H9 (cell line): ENCODE data around the gene MNAT1. TPM values are rescaled to one million over a fixed set of nuclear protein-coding genes. Genes with fewer than 3 reads are reported as not detected.

ENCODE experiments used
- DNase-seq: peaks from one replicate; pipeline ENCODE4 v3.0.0-alpha.2; 2017
- H2AFZ ChIP-seq: one replicate; pipeline ENCODE4 v1.6.1; 2013; ENCODE audit warnings: mild to moderate bottlenecking, low read length, control low read depth, moderate library complexity
- H2AK5ac ChIP-seq: 2 replicates; pipeline ENCODE4 v1.6.1; 2013; ENCODE audit warnings: low read length, control low read depth, mixed read lengths; ENCODE audit not compliant: insufficient read length
- H2BK120ac ChIP-seq: one replicate; pipeline ENCODE4 v1.6.1; 2013; ENCODE audit warnings: low read depth, mild to moderate bottlenecking, low read length, control low read depth, inconsistent platforms; ENCODE audit not compliant: poor library complexity, severe bottlenecking
- H2BK12ac ChIP-seq: 2 replicates; pipeline ENCODE4 v1.6.1; 2013; ENCODE audit warnings: low read length, control low read depth, mixed read lengths, low read depth; ENCODE audit not compliant: insufficient read length
- H2BK15ac ChIP-seq: 2 replicates; pipeline ENCODE4 v1.6.1; 2013; ENCODE audit warnings: low read depth, low read length, control low read depth
- H2BK20ac ChIP-seq: one replicate; pipeline ENCODE4 v1.6.1; 2013; ENCODE audit warnings: low read depth, mild to moderate bottlenecking, low read length, control low read depth, inconsistent platforms; ENCODE audit not compliant: poor library complexity, severe bottlenecking
- H2BK5ac ChIP-seq: 2 replicates; pipeline ENCODE4 v1.6.1; 2013; ENCODE audit warnings: low read length, control low read depth, mixed read lengths; ENCODE audit not compliant: insufficient read length
- H3K14ac ChIP-seq: 2 replicates; pipeline ENCODE4 v1.6.1; 2013; ENCODE audit warnings: low read length, control low read depth; ENCODE audit not compliant: insufficient read depth
- H3K18ac ChIP-seq: 2 replicates; pipeline ENCODE4 v1.6.1; 2013; ENCODE audit warnings: low read depth, mild to moderate bottlenecking, mixed read lengths, low read length, control low read depth; ENCODE audit not compliant: insufficient read length
- H3K23ac ChIP-seq: 2 replicates; pipeline ENCODE4 v1.6.1; 2013; ENCODE audit warnings: low read length, control low read depth, mixed read lengths, low read depth; ENCODE audit not compliant: insufficient read length
- H3K23me2 ChIP-seq: 2 replicates; pipeline ENCODE4 v1.6.1; 2013; ENCODE audit warnings: low read depth, mild to moderate bottlenecking, mixed read lengths, low read length, control low read depth; ENCODE audit not compliant: insufficient read length, poor library complexity, severe bottlenecking
- H3K27ac ChIP-seq: 2 replicates; pipeline ENCODE4 v1.5.1; 2013; ENCODE audit warnings: low read length, control low read depth, mixed read lengths, low read depth; ENCODE audit not compliant: insufficient read length
- H3K27me3 ChIP-seq: 2 replicates; pipeline ENCODE4 v1.6.1; 2013; ENCODE audit warnings: low read length, control low read depth, inconsistent platforms; ENCODE audit not compliant: insufficient read depth
- H3K4ac ChIP-seq: 2 replicates; pipeline ENCODE4 v1.6.1; 2013; ENCODE audit warnings: low read depth, mild to moderate bottlenecking, control low read depth, inconsistent platforms, low read length, moderate library complexity
- H3K4me1 ChIP-seq: 2 replicates; pipeline ENCODE4 v1.6.1; 2013; ENCODE audit warnings: low read length, control low read depth, inconsistent platforms; ENCODE audit not compliant: insufficient read depth
- H3K4me2 ChIP-seq: 2 replicates; pipeline ENCODE4 v1.6.1; 2013; ENCODE audit warnings: low read length, control low read depth, mixed read lengths; ENCODE audit not compliant: insufficient read length, insufficient read depth
- H3K56ac ChIP-seq: 2 replicates; pipeline ENCODE4 v1.6.1; 2013; ENCODE audit warnings: low read depth, mild to moderate bottlenecking, mixed read lengths, low read length, control low read depth; ENCODE audit not compliant: insufficient read length
- H3K79me1 ChIP-seq: 2 replicates; pipeline ENCODE4 v1.6.1; 2013; ENCODE audit warnings: low read depth, mild to moderate bottlenecking, moderate library complexity, low read length, control low read depth, inconsistent platforms; ENCODE audit not compliant: insufficient read depth, poor library complexity, severe bottlenecking
- H3K79me2 ChIP-seq: 2 replicates; pipeline ENCODE4 v1.6.1; 2013; ENCODE audit warnings: low read length, control low read depth, inconsistent platforms; ENCODE audit not compliant: insufficient read depth
- H3K9ac ChIP-seq: 2 replicates; pipeline ENCODE4 v1.6.1; 2013; ENCODE audit warnings: low read length, control low read depth, mixed read lengths; ENCODE audit not compliant: insufficient read length; ENCODE audit errors: extremely low read depth
- H3K9me3 ChIP-seq: one replicate; pipeline ENCODE4 v1.6.1; 2013; ENCODE audit warnings: low read depth, low read length, inconsistent platforms; ENCODE audit not compliant: control insufficient read depth
- H3T11ph ChIP-seq: one replicate; pipeline ENCODE4 v1.6.1; 2013; ENCODE audit warnings: mild to moderate bottlenecking, low read length, control low read depth, inconsistent platforms
- H4K20me1 ChIP-seq: one replicate; pipeline ENCODE4 v1.6.1; 2013; ENCODE audit not compliant: control insufficient read depth, insufficient read length, insufficient read depth
- H4K5ac ChIP-seq: 2 replicates; pipeline ENCODE4 v1.6.1; 2013; ENCODE audit warnings: low read depth, mild to moderate bottlenecking, mixed read lengths, low read length, control low read depth; ENCODE audit not compliant: insufficient read length
- H4K8ac ChIP-seq: replicated peaks from 2 replicates; pipeline ENCODE4 v1.6.1; 2013; ENCODE audit warnings: low read length, control low read depth, mixed read lengths, low read depth; ENCODE audit not compliant: insufficient read length
- H4K91ac ChIP-seq: 2 replicates; pipeline ENCODE4 v1.6.1; 2013; ENCODE audit warnings: low read depth, mild to moderate bottlenecking, moderate library complexity, mixed read lengths, low read length, control low read depth; ENCODE audit not compliant: insufficient read length
- H3K27ac Mint-ChIP-seq, 3 experiments: 2 replicates in 2 of 3; 3 replicates in 1 of 3; pipeline ENCODE4 v1.8.0; 2020 to 2021; ENCODE audit warnings: mixed read lengths in 3 of 3, mild to moderate bottlenecking in 1 of 3, moderate library complexity in 1 of 3
- H3K27me3 Mint-ChIP-seq: 2 replicates; pipeline ENCODE4 v1.8.0; 2021; ENCODE audit warnings: low read depth, mild to moderate bottlenecking, moderate library complexity, mixed read lengths
- H3K36me3 Mint-ChIP-seq, 3 experiments: 2 replicates in 2 of 3; 3 replicates in 1 of 3; pipeline ENCODE4 v1.8.0; 2020 to 2021; ENCODE audit warnings: low read depth in 3 of 3, mixed read lengths in 3 of 3; ENCODE audit not compliant: insufficient read depth in 1 of 3
- H3K4me1 Mint-ChIP-seq, 2 experiments: 2 replicates each; pipeline ENCODE4 v1.8.0; 2020; ENCODE audit warnings: mixed read lengths in 2 of 2
- H3K4me3 Mint-ChIP-seq, 2 experiments: 2 replicates in 1 of 2; 3 replicates in 1 of 2; pipeline ENCODE4 v1.8.0; 2020 to 2021; ENCODE audit warnings: mild to moderate bottlenecking in 2 of 2, mixed read lengths in 2 of 2, moderate library complexity in 1 of 2
- H3K9me3 Mint-ChIP-seq, 2 experiments: 2 replicates in 1 of 2; 3 replicates in 1 of 2; pipeline ENCODE4 v1.8.0; 2020; ENCODE audit warnings: mild to moderate bottlenecking in 2 of 2, mixed read lengths in 2 of 2, moderate library complexity in 1 of 2
- CTCF ChIP-seq: fragments of 200-600 bp; sonication (generic); conservative IDR thresholded peaks from 3 replicates; pipeline ENCODE4 v1.8.0; 2021; ENCODE audit warnings: antibody characterized with exemption, mild to moderate bottlenecking
- WGBS: extraction: QIAGEN DNeasy Blood & Tissue Kit; methylation state at CpG from one replicate; pipeline ENCODE4 v1.1.7; 2013; ENCODE audit warnings: missing lambda C conversion rate, low lambda C conversion rate, mixed read lengths; ENCODE audit not compliant: insufficient read length; ENCODE audit errors: extremely low coverage; 5-methylcytosine and 5-hydroxymethylcytosine counted together
- total RNA-seq: library from RNA; stranded (reverse); gene quantifications from 2 replicates; pipeline ENCODE4 v1.2.1, GENCODE V29; 2021

MNAT1 gene
- total RNA-seq, 1 experiment from 2014 or later = 43.1 TPM

GRCh38 chr14:60999536-60999935, 265.0 kb downstream of the MNAT1 start:
- Histone ChIP-seq H3K9me3 (no peaks in the 10 kb centered on the region), H4K91ac (no peak overlapping the region), H3K79me1 (no peaks in the 10 kb centered on the region), H3K23ac (no peak overlapping the region), H2BK12ac (no peak overlapping the region), H3K4me1 (no peaks in the 10 kb centered on the region), H3K27ac (no peak overlapping the region), H2BK20ac (no peak overlapping the region), H3K4me2 (no peak overlapping the region), H3K27me3 (no peaks in the 10 kb centered on the region), H4K5ac (no peak overlapping the region), H4K20me1 (no peaks in the 10 kb centered on the region), H2AFZ (no peak overlapping the region), H4K8ac (no peak overlapping the region), H3K14ac (no peak overlapping the region), H3K18ac (no peak overlapping the region), H2BK5ac (no peak overlapping the region), H3K4ac (no peak overlapping the region), H2BK120ac (no peak overlapping the region), H3K23me2 (no peaks in the 10 kb centered on the region), H3K79me2 (no peaks in the 10 kb centered on the region), H2BK15ac (no peak overlapping the region), H2AK5ac (no peak overlapping the region), H3K56ac (no peak overlapping the region), H3K9ac (no peak overlapping the region), H3T11ph (no peak overlapping the region)
- H3K27me3 Mint-ChIP-seq = no peaks in the 10 kb centered on the region; the same call in 1 of the 2 replicates
- no peak for DNase-seq
- H3K4me3 Mint-ChIP-seq = no peak overlapping the region
- H3K36me3 Mint-ChIP-seq = peaks cover 10 to 19% (median 12%) of the 10 kb centered on the region in 3 experiments; a peak in 5 of 7 replicates
- H3K9me3 Mint-ChIP-seq = peaks cover 0 to 2% of the 10 kb centered on the region in 2 experiments; a peak in 3 of 5 replicates
- no CpG with 5 or more reads among the region's 2 CpGs for WGBS
- H3K4me1 Mint-ChIP-seq = no peaks in the 10 kb centered on the region
- H3K27ac Mint-ChIP-seq = no peak overlapping the region
- TF ChIP-seq CTCF = no peak
